ENCODE results near the gene ING5.
A peak's percentile ranks its signal among the peaks of the same experiment; 100 is the strongest.
"Not testable (repeated sequence)": the region's sequence is repeated elsewhere in the genome, so short reads cannot be mapped to it uniquely, and the experiment has no call there.

Gene ING5

DNA sequence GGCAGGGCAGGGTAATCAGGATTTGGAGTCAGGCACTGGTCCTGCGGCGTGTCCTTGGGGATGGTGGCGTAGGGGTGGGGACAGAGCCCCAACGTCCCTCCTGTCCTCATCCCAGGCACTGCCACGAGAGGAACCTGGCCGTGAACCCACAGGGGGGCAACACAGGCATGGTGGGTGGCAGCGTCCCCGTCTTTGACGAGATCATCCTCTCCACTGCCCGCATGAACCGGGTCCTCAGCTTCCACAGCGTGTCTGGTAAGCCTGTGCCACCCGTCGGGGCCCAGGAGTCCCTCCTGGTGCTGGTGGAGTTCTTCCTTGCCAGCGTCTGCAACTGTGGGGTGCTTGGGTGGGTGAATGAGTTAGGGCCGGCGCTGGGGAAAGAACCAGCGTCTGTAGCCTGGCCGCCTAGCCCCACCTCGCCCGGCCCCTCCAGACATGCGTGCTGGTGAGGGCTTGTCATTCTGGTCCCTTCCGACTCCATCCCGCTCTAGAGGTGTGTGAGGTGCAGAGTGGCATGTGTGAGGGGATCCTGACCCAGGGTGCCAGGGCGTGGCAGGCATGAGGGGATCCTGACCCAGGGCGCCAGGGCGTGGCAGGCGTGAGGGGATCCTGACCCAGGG, 40.6 kb downstream of the ING5 start:
- no peak for DNase-seq

DNA sequence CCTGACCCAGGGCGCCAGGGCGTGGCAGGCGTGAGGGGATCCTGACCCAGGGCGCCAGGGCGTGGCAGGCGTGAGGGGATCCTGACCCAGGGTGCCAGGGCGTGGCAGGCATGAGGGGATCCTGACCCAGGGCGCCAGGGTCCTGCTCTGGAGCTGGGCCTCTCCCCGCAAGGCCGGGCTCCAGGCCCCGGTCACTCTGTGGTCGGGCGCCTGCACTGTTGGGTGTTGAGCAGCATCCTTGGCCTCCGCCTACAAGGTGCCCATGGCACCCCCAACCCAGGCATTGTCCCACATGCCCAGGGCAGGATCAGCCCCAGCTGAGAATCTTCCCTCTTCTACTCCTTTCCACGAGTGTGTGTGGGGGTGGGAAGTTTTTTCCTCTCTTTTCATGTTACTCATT, 41.2 kb downstream of the ING5 start:
- DNase-seq, result not testable (repeated sequence)

DNA sequence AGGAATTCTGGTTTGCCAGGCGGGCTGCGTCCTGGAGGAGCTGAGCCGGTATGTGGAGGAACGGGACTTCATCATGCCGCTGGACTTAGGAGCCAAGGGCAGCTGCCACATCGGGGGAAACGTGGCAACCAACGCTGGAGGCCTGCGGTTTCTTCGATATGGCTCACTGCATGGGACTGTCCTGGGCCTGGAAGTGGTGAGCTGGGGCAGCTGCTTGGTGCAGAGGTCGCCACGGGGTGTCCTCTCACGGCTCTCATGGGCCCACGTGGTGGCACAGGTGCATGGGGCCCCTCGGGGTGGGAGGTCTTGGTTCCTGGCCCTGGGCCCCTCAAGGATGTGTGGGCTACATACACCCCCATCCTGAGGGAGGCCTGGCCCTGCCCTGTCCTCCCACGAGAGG, 41.8 kb downstream of the ING5 start:
- DNase-seq, result no peak

DNA sequence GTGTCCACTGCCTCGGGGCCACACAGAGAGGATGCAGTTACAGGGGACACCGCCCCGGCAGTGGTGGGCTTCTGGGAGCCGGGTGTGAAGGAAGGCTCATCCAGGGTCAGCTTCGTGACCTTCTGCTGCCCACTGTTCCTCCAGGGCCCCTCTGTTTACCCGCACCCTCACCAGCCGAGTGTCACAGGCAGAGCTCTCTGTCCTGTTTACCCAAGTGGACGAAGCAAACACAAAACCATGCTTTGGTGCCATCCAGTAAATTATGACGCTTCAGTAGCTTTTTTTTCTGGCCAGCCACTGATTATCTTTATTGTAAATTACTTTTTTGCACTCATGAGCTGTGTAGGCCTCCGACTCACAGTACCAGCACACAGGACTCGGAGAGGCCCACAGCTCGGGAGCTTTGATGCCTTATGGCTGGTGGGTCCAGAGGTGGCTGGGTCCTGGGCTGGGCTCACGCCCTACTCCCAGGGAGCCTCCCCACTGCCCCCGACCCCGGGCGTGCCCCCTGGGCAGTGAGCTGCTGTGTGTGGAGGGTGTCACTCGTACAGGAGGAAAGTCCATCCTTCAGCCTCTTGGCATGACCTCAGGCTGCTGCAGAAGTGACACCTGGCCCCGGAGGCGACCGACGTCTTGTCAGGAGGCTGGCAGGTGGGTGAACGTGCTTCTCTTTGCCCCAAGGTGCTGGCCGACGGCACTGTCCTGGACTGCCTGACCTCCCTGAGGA, 42.4 kb downstream of the ING5 start:
- no peak for DNase-seq

DNA sequence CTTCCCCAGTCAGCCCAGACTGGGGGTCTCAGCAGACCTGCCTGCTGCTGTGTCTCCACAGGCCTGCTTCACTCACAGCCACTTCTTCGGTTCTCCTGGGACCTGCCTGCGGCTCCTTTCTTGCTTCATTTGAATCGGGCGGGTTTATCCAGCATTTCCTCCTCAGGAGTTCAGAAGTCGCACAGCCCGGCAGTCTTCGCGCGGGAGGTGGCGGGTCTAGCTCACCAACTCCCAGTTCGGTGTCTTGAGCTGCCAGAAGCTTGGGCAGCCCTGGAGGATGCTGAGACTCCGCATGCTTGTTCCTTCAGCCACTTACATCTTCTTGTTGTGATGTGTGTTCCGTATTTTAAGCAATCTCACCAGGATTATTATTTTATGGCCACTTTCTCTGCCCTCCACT, 43.4 kb downstream of the ING5 start:
- no peak for DNase-seq

DNA sequence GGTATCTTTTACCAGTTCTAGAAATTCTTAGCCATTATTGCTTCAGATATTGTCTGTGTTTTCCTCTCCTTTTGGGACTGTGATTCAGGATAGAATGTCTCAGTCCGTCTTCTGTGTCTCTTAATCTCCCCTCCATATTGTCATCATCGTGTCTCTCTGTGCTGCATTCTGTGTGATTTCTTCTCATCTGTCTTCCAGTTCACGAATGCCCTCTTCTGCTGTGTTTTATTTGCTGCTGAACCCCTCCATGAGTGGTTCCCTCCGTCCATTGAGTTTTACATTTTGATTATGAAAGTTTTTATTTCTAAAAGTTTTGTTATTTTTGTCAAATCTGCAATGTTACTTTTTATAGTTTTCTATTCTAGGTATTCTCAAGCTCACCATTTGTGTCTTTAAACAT, 44.2 kb downstream of the ING5 start:
- DNase-seq, result no peak

DNA sequence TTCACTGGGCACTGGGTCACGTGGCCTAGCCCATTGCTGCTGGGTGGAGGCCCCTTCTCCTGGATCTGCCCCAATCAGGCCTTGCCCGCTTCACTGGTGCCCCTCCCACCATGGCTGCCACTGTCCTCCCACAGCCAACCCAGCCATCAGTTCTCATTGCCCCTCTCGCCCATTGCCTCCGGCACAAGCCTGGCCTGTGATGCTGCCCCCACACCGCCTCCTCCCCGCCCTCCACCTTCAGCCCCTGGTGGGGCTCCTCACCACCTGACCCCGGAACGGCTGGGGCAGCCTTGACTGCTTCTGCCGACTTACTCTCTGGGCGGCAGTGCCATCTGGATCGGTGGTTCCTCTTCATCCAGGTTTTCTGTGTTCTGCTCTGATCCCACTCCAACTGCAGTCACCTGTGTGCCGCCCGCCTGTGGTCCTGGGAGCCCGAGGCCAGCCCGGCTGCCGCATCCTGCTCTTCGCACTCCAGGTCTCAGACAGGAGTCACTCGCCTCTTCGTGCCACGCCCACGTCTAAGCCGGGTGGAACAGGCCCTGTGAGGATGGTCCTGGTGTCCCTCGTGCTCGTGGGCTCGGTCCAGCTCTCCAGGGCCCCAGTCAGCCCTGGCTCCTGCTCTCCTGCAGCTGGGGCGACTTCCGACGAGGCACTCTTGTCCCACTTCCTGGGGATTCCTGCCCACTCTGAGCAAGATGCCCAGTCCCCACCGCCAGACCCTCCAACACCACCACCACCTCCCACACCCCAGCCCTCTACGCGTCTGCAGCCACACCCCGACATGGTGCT, 46.8 kb downstream of the ING5 start:
- DNase-seq, result no peak

DNA sequence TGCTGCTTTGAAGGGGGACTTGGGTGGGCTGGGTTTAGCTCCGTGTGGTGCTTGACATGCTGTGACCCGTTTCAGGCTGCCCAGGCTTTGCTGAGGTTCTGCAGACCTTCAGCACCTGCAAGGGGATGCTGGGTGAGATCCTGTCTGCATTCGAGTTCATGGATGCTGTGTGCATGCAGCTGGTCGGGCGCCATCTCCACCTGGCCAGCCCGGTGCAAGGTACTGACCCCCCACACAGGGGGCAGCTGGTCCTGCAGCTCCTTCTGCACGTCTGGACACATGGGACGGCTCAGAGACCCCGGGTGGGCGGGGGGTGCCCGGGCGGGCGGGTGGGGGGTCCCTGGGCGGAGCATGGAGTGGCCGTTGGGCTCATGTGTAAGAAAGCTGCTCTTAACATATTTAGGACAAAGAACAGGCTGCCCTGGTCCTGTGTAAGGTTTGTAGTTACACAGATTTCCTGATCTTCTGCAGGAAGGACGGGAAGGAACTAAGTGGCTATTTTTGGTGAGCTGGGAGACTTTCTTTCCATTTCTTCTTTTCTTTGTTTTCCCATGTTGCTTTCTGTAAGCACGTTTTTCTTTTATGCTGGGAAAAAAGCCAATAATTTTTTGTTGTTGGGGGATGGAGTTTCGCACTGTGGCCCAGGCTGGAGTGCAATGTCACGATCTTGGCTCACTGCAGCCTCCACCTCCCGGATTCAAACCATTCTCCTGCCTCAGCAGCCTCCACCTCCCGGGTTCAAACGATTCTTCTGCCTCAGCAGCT, 48.4 kb downstream of the ING5 start:
- no peak for DNase-seq

DNA sequence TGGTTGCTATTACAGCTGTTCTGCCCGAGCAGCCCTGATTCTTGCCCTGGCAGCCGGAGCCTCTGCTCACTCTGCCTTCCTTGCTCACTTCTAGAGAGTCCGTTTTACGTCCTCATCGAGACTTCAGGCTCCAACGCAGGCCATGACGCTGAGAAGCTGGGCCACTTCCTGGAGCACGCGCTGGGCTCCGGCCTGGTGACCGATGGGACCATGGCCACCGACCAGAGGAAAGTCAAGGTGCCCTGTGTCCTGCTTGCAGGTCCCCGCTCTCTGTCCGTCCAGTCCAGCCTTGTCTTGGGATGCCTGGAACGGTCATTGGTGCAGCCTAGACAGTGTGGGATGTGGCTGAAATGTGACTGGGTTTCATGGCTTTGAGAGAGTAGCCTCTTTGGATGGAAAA, 49.3 kb downstream of the ING5 start:
- no peak for DNase-seq

DNA sequence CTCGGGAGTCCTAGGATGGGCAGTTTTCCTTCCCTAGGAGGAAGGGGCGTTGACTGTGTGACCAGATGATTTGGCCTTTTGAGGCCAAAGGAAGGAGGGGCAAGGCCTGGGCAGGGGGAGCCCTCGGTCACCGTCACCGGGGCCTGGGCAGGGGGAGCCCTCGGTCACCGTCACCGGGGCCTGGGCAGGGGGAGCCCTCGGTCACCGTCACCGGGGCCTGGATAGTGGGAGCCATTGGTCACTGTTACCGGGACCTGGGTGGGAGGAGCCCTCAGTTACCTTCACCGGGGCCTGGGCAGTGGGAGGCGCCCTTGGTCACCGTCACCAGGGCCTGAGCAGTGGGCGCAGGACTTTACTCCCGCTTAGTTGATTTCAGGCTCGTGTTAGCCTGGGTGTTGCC, 49.9 kb downstream of the ING5 start:
- DNase-seq, result no peak

DNA sequence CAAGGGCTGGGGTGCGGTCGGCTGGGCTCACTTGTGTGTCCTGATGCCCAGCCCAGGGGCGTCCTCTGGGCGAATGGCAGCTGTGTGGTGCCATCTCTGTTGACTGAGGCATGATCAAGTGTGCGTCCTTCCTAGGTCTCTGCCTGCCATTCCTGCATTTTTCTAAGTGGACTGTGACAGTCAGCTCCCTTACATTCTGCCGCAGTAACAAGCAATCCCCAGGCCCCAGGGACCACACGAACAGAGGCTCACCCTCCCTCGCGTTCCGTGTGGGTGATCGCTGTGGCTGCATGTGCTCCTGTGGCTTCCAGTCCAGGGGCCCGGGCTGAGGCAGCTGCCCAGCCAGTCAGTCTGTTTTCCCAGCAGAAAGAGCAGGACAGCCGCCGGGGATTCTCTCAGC, 50.4 kb downstream of the ING5 start:
- no peak for DNase-seq

DNA sequence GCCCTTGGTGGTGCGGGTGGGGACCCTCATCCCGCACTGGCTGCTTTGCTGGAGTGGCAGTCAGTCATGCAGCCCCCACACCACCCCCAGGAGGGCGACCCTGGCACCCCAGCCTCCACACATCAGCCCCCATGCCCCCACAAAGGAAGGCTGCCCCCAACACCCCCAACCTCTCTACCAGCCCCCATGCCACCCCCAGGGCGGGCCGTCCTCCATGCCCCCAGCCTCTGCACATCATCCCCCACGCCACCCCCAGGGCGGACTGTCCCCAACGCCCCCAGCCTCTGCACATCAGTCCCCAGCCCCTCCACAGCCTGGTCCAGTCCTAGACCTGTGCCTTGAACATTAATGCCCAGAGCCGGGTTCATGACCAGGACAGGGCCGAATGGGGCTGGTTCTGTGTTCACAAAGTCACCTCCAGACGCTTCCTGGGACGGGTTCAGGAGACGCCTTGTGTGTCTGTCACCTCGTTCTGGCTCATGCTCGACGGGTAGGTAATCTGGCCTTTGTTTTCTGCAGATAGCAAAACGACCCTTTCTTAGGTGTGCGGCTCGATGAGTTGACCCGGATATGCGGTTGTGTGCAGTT, 50.9 kb downstream of the ING5 start:
- no peak for DNase-seq

DNA sequence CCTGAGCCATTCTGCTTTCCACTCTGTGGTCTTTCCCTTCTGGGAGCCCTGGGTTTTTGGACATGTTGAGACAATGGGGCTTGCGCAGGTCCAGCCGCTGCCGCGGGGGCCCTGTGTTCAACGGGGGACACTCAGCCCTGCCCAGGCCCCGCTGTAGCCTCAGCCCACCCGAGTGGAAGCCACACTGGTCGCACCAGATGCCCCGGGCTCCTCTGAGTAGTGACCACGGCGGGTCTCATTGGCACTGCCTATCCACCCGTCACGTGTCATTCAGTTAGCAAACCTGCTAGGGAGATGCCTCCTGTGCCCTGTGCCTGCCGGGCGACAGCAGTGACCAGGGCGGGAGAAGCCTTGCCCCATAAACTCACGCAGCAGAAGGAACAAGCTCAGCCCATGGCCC, 51.7 kb downstream of the ING5 start:
- DNase-seq, result no peak

DNA sequence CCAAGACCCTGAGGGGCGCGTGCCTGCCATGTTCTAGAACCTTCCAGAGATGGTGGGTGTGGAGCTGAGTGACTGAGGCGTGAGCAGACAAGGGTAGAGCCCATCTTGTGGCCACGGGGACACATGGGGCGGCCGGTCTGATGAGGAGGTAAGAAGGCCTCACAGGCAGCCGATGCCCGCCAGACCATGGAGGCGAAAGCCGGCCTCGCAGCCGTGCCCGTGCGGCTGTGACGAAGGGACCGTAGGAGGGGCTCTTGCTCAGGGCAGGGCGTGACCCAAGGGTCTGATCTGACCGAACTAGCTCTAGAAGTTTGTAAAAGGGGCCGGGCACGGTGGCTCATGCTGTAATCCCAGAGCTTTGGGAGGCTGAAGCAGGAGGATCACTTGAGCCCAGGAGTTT, 52.2 kb downstream of the ING5 start:
- DNase-seq, result no peak

DNA sequence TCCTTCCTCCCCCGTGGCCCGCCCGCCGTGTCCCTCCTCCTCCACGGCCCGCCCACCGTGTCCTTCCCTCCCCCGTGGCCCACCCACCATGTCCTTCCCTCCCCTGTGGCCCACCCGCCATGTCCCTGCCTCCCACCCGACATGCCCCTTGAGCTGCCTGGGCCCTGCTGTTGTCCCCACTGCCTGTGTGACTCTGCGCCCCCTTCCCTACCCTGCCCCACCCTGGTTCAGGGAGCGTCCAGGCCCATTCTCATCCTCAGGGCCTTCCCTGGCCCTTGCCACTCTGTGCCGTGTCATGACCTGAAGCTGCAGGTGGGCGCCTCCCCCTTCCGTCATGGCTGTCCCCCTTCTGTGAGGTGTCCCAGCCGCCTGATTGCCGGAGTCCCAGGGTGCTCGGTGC, 53.3 kb downstream of the ING5 start:
- DNase-seq, result no peak

DNA sequence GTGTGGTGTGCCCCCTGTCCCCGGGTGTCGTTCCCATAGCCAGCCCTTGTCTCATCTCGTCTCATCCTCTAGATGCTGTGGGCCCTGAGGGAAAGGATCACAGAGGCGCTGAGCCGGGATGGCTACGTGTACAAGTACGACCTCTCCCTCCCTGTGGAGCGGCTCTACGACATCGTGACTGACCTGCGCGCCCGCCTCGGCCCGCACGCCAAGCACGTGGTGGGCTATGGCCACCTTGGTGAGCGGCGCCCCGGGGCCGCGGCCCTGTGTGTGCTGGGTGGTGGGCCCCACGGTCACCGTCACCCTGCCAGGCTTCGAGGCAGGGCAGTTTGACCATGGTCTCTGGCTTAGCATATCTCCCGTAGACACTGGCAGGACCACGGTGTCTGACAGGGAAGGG, 53.9 kb downstream of the ING5 start:
- DNase-seq, result no peak

DNA sequence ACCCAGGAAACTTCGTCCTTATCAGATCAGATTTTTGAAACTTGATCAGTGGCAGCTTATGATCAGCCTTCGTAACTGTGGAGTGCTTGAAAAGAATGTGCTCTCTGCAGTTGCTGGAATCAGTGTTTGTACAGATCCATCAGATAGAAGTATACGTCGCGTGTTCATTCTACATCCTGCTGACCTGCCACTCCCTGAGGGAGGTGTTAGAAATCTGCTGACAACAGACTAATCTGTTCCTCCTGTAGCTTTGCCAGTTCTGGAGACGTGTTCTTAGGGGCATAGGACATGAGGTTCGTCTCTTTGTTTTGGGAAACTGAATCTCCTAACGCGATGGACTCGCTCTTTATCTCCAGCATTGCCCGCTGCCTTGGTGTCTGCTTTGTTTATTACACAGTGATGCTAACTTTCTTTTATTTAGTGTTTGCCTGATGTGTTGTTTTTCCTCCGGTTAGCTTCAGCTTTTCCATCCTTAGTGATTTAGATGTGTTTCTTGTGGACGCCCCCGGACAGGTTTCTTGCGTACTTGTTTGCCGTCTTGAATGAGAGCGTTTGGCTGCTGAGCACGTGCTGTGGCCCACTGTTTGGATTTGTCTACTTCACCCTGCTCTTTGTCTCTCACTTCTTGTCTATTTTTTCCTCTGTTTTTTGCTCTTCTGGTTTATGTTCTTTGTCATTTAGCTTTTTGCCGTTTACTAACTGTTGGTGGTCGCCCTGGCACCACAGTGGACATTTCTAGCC, 57.4 kb downstream of the ING5 start:
- no peak for DNase-seq

DNA sequence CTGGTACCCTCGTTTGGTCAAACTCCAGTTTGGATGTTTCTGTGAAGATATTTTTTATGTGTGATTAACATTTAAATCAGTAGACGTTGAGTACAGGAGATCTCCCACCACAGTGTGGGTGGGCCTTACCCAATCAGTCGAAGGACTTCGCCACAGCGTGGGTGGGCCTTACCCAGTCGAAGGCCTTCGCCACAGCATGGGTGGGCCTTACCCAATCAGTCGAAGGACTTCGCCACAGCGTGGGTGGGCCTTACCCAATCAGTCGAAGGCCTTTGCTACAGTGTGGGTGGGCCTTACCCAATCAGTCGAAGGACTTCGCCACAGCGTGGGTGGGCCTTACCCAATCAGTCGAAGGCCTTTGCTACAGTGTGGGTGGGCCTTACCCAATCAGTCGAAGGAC, 58.1 kb downstream of the ING5 start:
- DNase-seq, result not testable (repeated sequence)

DNA sequence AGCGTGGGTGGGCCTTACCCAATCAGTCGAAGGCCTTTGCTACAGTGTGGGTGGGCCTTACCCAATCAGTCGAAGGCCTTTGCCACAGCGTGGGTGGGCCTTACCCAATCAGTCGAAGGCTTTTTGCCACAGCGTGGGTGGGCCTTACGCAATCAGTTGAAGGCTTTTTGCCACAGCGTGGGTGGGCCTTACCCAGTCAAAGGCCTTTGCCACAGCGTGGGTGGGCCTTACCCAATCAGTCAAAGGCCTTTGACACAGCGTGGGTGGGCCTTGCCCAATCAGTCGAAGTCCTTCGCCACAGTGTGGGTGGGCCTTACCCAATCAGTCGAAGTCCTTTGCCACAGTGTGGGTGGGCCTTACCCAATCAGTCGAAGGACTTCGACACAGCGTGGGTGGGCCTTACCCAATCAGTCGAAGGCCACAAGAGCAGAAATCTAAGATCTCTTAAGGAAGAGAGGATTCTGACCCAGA, 58.5 kb downstream of the ING5 start:
- DNase-seq, result no peak

DNA sequence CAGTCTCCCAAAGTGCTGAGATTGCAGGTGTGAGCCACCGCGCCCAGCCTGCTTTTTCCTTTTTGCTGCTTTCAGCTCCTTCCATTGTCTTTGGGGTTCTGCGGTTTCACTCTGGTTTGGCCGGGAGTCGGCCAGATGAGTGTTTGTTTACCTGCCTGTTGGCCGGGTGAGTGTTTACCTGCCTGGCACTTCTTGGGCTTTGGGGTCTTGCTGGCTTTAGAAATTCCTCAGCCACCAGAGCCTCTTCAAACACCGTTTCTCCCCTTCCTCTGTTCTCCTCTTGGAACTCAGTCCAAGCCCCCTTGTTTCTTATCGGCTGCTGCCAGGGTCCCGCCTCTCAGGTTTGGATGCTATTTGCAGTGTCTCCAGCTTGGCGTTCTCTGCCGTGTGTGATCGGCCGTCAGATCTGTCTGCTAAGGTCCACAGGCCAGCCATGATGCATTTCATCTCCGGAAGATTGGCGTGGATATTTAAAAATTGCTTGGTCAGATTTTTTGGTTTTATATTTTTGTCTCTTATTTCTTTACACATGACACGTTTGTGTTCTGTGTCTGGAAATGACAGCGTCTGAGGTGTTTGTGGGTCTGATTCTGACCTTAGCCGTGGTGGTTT, 60.6 kb downstream of the ING5 start:
- peak; percentile 88 for DNase-seq

DNA sequence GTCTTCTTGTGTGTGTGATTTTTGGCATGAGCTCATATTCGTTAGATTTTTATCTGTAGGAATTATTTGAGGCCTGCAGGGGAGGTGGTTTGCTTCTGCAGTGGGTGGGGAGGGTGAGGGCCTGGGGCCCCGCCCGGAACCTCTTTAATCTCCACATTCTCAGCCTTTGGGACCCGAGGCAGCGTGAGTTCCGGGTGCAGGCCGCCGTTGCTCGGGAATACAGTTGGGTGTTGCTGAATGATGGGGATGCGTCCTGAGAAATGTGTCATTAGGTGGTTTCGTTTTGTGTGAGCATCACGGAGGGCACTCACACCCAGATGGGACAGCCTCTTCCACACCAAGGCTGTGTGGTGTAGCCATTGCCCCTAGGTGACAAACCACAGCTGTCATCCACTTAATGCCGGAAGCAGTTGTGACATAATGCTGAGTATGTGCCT, 61.1 kb downstream of the ING5 start:
- DNase-seq, result no peak

All from NCI-H2029 treated with DMSO at 0.1 percent for 48 hours (cell line).